WTC11 (cell line): ENCODE measurements around the gene SFXN1.
"Not testable (repeated sequence)": the region's sequence is repeated elsewhere in the genome, so short reads cannot be mapped to it uniquely, and the experiment has no call there.

ENCODE experiments used
- CTCF ChIP-seq: fragments of 200-600 bp; IDR thresholded peaks from 2 replicates; pipeline ENCODE4 v1.8.0; 2022; ENCODE audit warnings: antibody characterized with exemption
- FOXP1 ChIP-seq: sonication (generic); formaldehyde crosslinking; IDR thresholded peaks from 2 replicates; pipeline ENCODE4 v1.8.0; 2022; ENCODE audit warnings: missing genetic modification reagents, mild to moderate bottlenecking, moderate library complexity, borderline replicate concordance
- KAT7 ChIP-seq: sonication (generic); formaldehyde crosslinking; IDR thresholded peaks from 2 replicates; pipeline ENCODE4 v1.8.1; 2023; ENCODE audit warnings: missing genetic modification reagents, mild to moderate bottlenecking, borderline replicate concordance

- not testable (repeated sequence) for TF ChIP-seq KAT7 (CRISPR knock-in tag); CTCF; FOXP1 (CRISPR knock-in tag)
These were observed 32.0 kb upstream of the SFXN1 start for GRCh38 chr5:175446378-175446777.
